Measurements from ENCODE around the gene LHX6. TPM values are rescaled to one million over a fixed set of nuclear protein-coding genes. Genes with fewer than 3 reads are reported as not detected.
A peak's percentile ranks its signal among the peaks of the same experiment; 100 is the strongest.

The LHX6 gene
- total and polyA plus RNA-seq, 9 of the 15 experiments (the other 6 are each of a cell fraction or from before 2014, with no cell fraction given), result 2.8 to 16.3 (median 7.9) TPM

GRCh38 chr9:122264360-122265148 lies 35.8 kb upstream of the LHX6 start, which contains the start of the genes MRRF and RBM18 (continued):
- TF ChIP-seq MITF (IDR thresholded peaks at IDR 0.05), result no peak
- no peak for TF ChIP-seq SMC3 (conservative IDR thresholded peaks at IDR 0.05; ENCODE audit: insufficient read depth, low read depth, low read length)
- TF ChIP-seq ZC3H8 (IDR thresholded peaks at IDR 0.05), result no peak
- peak in 2 of 3 experiments; percentile 58 to 71 for TF ChIP-seq YY1 (IDR thresholded peaks at IDR 0.05; ENCODE audit: borderline replicate concordance in 1 of 3, control insufficient read depth in 1 of 3, extremely low read depth in 1 of 3, insufficient read depth in 3 of 3, insufficient read length in 1 of 3, insufficient replicate concordance in 2 of 3, low read depth in 1 of 3, low read length in 2 of 3)
- TF ChIP-seq DIDO1 (tag; IDR thresholded peaks at IDR 0.05; ENCODE audit: low read depth), result peak; percentile 63; the same call in 1 of the 2 replicates
- no peak for TF ChIP-seq ZNF24 (IDR thresholded peaks at IDR 0.05)
- no peak for TF ChIP-seq POU5F1 (IDR thresholded peaks at IDR 0.05; ENCODE audit: borderline replicate concordance, low read depth, low read length, partially characterized antibody)
- no peak for TF ChIP-seq IRF9 (tag; IDR thresholded peaks at IDR 0.05)
- TF ChIP-seq SMARCA4 (IDR thresholded peaks at IDR 0.05), result no peak
- TF ChIP-seq SIX5 (IDR thresholded peaks at IDR 0.05; ENCODE audit: borderline replicate concordance in 1 of 2, insufficient read depth in 1 of 2, low read depth in 1 of 2, low read length in 2 of 2), result peak; percentile 23 to 25; a peak in 1 of 4 replicates
- peak; percentile 39; the same call in 1 of the 2 replicates for TF ChIP-seq HLTF (IDR thresholded peaks at IDR 0.05)
- no peak for TF ChIP-seq TCF7 (IDR thresholded peaks at IDR 0.05; ENCODE audit: borderline replicate concordance)
- no peak for TF ChIP-seq BRF2 (IDR thresholded peaks at IDR 0.05; ENCODE audit: borderline replicate concordance, insufficient read depth, insufficient read length)
- no peak for TF ChIP-seq ZNF311 (CRISPR knock-in tag; IDR thresholded peaks at IDR 0.05)
- peak; percentile 89 for TF ChIP-seq POLR2A (conservative IDR thresholded peaks at IDR 0.05)
- TF ChIP-seq NCOA6 (IDR thresholded peaks at IDR 0.05), result no peak; the same call in 1 of the 2 replicates
- no peak for TF ChIP-seq IFI16 (CRISPR knock-in tag; IDR thresholded peaks at IDR 0.05)
- peak; percentile 99 for TF ChIP-seq ZBTB12 (CRISPR knock-in tag; IDR thresholded peaks at IDR 0.05)
- TF ChIP-seq PPARD (CRISPR knock-in tag; IDR thresholded peaks at IDR 0.05), result no peak
- TF ChIP-seq CREB1 (IDR thresholded peaks at IDR 0.05), result peak; percentile 100
- peak; percentile 100 for TF ChIP-seq CREB1 (CRISPR knock-in tag; IDR thresholded peaks at IDR 0.05)
- TF ChIP-seq PHB2 (IDR thresholded peaks at IDR 0.05; ENCODE audit: low read depth), result no peak
- no peak for TF ChIP-seq ZBTB34 (CRISPR knock-in tag; IDR thresholded peaks at IDR 0.05)
- no peak for TF ChIP-seq ZNF561 (CRISPR knock-in tag; conservative IDR thresholded peaks at IDR 0.05)

Measured in K562 (cell line).